ENCODE measurements around the gene MDK. TPM values are rescaled to one million over a fixed set of nuclear protein-coding genes. Genes with fewer than 3 reads are reported as not detected.

Gene MDK
- total RNA-seq, 1 experiment from 2014 or later = 543 TPM

GRCh38 chr11:46402957-46403902 is 21.8 kb downstream of the MDK start:
- DNase-seq (ENCODE audit: low read depth) = no peak

- no peak for DNase-seq (ENCODE audit: low read depth)
These were observed 23.1 kb downstream of the MDK start for GRCh38 chr11:46404476-46405017.

GRCh38 chr11:46407635-46408034 is 26.2 kb downstream of the MDK start:
- DNase-seq (ENCODE audit: low read depth) = no peak

DNA sequence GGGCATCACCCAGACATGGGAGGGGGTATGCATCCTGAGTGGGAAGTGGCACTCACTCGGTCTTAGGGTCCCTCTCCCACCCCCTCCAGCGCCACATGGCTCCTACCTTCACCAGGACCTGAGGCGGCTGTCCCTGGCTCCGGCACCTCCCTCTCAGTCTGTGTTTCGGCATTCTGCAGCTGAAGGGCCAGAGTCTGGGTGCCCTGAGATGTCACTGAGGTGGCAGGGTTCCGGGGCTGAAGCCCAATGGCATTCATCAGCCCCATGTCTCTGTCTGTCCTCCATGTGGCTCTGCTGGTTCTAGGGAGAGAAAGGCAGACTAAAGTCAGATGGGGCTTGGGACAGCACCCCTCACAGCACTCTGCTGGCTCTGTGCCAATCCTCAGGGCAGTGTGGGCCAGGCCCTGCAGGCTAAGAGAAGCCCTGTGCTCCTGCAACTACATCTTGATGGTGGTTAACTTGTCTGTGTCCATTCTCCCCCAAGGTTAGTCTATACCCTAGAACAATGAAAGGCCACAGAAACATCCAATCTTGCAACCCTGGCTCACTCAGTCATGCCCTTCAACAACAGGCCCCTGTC is 27.0 kb downstream of the MDK start:
- no peak for DNase-seq (ENCODE audit: low read depth)

- no peak for DNase-seq (ENCODE audit: low read depth)
These were observed 28.6 kb downstream of the MDK start for GRCh38 chr11:46410021-46410420.

GRCh38 chr11:46413760-46414465 is 32.4 kb downstream of the MDK start:
- DNase-seq (ENCODE audit: low read depth) = peak; percentile 33

DNA sequence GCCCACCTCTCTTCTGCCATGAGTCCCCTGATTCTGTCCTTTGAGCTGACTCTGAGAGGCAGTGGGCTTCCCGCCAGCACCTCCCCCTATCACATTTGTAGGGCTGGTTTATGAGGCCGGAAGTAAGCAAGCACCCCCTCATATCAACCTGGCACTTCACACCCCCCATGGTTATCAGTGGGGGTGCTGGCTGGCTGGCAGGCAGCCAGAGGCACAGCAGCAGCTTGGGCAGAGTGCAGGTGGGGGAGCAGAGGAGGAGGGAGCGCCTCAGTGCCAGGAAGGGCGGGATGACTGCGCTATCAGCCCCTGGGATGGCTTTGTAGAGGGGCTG is 33.0 kb downstream of the MDK start:
- no peak for DNase-seq (ENCODE audit: low read depth)

DNA sequence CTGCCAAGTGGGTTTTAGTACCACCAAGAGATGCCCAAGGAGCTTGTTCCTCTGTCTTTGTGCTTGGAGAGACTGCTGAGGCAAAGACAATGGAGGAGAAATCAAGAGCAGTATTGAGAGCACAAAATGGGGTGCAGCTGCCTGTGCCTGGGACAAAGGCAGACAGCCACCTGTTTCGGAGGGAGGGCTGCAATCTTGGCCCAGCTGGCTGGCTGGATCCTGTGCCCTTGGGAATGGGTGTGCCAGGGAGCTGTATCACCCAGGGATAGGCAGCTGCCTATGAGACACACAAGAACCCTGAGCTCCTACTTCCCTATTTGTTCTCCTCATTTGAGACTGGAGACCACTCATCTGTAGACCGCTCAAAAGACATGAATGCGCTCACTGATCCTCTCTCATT is 33.4 kb downstream of the MDK start:
- no peak for DNase-seq (ENCODE audit: low read depth)

DNA sequence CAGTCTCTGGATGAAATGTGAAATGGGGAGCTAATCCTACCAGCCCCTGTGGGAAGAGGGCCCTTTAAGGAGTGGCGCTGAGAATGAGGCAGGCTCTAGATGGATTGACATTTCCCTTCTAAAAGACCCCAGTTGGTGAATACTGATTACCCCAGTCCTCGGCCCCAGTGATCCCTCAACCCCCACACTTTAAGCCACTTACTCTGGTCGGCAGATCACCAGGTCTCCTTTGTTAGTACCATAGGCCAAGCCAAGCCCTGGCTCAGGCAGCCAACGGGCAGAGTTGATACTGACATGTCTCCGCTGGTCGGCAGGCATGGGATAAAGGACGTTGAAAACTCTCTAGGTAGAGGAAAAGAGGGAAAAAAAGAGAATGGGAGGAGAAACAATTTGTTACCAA is 36.2 kb downstream of the MDK start:
- no peak for DNase-seq (ENCODE audit: low read depth)

- no peak for DNase-seq (ENCODE audit: low read depth)
These were observed 37.3 kb downstream of the MDK start for GRCh38 chr11:46418751-46419150.

DNA sequence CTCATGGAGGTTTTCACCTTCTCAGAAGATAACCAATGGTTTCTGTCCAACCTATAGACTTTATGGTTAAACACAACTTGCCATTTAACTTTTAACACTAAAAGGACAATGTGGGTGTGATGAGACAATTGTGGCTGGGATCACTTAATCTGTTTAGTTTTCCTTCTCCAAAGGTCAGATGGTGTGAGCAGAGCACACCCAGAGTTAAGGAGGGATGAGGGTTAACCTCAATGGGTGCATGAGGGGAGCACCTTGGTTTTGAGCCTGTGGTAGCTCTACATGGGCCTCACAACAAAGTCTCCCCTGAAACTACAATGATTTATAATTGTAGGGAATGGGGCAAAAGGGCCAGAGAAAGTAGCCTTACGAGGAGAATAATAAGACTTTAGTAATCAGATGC is 39.0 kb downstream of the MDK start:
- DNase-seq (ENCODE audit: low read depth) = no peak

DNA sequence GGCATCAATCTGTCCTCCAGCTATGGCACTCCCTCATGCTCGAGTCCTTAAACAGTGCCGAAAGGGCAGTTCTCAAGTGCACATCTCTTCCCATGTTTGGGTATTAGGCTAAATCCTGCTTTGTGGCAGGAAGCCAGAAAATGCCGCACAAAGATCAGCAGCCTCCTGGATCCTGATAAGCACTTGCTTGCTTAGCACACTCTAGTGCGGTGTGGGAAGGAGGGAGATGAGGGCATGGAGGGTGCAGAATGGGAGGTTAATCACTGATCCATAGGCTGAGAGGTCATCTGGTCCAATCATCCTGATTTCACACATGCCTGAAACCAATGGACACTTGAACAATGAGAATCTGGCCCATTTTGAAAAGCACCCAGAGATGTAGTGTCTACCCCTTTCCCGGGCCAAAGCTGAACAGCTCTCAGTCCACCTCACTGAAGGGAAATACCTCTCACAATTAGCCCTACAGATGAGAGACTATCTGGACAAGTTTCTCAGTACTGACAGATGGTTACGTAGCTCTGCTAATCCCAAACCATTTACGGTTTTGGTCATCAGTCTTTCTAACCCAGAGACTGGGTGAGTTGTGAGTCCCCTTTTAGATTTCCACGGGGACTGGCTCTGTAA is 39.9 kb downstream of the MDK start:
- no peak for DNase-seq (ENCODE audit: low read depth)

- peak; percentile 8 for DNase-seq (ENCODE audit: low read depth)
These were observed 41.1 kb downstream of the MDK start for GRCh38 chr11:46422588-46422987.

- no peak for DNase-seq (ENCODE audit: low read depth)
These were observed 44.9 kb downstream of the MDK start for GRCh38 chr11:46426233-46426991.

GRCh38 chr11:46427364-46427763 is 45.9 kb downstream of the MDK start:
- DNase-seq (ENCODE audit: low read depth) = no peak

DNA sequence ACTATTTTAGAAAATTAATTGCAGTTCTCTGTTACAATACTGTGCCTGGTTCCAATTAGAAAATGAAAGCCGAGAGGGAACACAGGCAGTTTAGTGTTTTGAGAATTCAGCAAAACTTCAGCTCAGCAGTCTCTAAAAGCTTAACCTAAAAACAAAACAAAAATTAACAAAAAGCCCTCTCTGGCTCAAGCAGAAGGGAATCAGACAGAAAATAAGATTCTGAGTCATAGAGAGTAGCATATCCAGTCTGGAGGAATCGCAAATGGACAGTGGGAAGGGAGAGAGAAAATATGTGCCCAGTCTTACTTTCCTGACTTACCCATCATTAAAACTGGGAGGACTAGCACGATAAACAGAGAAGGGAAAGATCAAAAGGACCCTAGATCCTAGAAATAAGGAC is 48.2 kb downstream of the MDK start:
- DNase-seq (ENCODE audit: low read depth) = no peak

DNA sequence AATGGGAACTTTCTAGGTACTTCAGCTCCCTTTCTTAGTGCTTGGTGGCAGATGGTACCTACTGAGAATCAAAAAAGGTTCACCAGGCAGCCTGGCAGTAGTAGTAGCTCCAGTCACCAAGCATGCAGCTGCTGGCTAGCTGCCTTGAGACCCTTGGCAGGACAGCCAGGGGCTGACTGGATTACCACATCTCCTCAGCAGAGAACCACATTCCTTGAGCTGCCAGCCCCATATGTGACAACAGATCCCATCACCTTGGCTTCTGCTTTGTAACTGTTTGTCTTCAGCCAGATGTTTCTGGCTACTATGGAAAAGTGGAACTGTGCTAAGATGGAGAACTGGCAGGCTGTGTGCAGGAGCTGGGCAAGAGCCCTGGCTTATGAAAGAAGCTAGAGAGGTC is 49.7 kb downstream of the MDK start:
- no peak for DNase-seq (ENCODE audit: low read depth)
